GM19467 (cell line): ENCODE data around the gene SSU72.

Experiments
- ATAC-seq: cut with Tn5 transposase; IDR thresholded peaks from one replicate; pipeline ENCODE4 v1.9.1; 2021; ENCODE audit warnings: mild to moderate bottlenecking, moderate library complexity; ENCODE audit not compliant: unreplicated experiment

SSU72 gene

DNA sequence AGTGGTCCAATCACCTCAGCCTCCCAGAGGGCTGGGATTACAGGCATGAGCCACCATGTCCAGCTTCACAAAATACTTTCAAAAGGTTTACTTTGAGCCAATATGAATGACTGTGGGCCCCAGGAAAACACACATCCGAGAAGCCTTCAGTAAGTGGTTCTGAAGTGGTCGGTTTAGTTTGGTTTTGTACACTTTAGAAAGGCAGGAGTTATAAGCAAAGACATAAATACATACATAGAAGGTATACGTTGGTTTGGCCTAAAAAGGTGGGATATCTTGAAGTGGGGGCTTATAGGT lies 37.4 kb upstream of the SSU72 start:
- no peak for ATAC-seq

DNA sequence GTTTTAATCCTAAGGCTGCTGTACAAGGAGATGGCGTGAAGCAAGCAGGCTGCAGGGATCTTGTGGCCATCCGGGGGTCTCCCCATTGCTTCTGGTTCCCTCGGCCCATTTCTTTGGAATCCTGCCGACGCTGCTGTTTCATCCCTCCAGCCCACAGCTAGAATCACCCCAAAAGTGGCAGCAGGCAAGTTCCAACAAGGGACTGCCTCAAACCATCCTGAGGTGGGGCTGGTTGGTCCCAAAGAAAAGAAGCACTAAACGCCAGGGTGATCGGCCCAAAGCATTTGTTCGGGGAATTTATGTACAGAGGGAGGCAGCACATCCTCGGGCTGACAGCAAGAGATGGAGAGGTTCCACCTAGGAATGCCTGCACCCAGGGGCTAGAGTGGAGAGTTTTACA lies 36.1 kb upstream of the SSU72 start:
- no peak for ATAC-seq

DNA sequence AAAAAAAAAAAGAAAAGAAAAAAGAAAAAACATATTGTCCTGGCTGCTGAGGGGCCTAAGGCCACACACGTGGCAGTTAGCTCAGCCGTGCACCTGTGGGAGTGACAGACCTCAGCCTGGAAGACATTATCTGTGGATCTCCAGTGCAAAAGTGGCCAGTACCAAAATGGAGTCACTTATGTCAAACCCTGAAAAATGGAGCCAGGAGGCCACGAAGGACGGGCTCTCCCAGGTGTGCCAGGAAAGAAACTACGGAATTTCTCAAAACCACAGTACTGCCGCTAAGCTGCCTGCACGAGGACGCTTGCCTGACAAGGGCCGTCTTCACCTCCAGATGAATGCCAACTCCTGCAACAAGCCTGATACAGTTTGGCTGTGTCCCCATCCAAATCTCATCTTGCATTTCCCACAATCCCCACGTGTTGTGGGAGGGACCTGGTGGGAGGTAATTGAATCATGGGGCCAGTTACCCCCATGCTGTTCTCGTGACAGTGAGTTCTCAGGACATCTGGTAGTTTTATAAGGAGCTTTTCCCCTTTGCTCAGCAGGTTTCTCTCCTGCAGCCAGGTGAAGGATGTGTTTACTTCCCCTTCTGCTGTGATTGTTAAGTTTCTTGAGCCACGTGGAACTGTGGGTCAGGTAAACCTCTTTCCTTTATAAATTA lies 35.3 kb upstream of the SSU72 start:
- ATAC-seq: no peak

DNA sequence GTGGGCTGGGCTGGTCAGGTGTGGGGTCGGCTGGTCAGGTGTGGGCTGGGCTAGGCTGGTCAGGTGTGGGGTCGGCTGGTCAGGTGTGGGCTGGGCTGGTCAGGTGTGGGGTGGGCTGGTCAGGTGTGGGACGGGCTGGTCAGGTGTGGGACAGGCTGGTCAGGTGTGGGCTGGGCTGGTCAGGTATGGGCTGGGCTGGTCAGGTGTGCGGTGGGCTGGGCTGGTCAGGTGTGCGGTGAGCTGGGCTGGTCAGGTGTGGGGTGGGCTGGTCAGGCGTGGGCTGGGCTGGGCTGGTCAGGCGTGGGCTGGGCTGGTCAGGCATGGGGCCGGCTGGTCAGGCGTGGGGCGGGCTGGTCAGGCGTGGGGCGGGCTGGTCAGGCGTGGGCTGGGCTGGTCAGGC lies 31.6 kb upstream of the SSU72 start:
- no peak for ATAC-seq

DNA sequence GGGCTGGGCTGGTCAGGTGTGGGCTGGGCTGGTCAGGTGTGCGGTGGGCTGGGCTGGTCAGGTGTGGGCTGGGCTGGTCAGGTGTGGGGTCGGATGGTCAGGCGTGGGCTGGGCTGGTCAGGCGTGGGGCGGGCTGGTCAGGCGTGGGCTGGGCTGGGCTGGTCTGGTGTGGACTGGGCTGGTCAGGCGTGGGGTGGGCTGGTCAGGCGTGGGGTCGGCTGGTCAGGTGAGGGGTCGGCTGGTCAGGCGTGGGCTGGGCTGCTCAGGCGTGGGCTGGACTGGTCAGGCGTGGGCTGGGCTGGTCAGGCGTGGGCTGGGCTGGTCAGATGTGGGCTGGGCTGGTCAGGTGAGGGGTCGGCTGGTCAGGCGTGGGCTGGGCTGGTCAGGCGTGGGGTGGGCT lies 31.1 kb upstream of the SSU72 start:
- ATAC-seq: no peak

DNA sequence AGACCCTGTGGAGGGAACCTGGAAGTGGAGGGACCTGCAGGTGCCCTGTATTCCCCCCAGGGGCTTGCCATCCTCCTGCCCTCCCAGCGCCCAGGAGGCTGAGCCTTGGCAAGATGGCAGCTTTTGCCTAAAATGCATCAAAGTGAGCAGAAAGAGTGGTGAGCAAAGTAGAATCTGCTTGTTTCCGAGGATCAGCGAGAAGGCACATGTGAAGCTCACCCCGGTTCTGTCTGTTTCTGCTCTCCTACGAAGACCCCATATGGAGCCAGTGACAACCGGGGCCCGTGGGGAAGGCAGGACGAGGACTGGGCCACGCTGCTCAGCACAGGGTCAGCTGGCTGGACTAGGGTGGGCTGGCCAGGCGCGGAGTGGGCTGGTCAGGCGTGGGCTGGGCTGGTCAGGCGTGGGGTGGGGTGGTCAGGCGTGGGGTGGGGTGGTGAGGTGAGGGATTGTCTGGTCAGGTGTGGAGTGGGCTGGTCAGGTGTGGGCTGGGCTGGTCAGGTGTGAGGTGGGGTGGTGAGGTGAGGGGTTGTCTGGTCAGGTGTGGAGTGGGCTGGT lies 30.4 kb upstream of the SSU72 start:
- ATAC-seq: no peak

DNA sequence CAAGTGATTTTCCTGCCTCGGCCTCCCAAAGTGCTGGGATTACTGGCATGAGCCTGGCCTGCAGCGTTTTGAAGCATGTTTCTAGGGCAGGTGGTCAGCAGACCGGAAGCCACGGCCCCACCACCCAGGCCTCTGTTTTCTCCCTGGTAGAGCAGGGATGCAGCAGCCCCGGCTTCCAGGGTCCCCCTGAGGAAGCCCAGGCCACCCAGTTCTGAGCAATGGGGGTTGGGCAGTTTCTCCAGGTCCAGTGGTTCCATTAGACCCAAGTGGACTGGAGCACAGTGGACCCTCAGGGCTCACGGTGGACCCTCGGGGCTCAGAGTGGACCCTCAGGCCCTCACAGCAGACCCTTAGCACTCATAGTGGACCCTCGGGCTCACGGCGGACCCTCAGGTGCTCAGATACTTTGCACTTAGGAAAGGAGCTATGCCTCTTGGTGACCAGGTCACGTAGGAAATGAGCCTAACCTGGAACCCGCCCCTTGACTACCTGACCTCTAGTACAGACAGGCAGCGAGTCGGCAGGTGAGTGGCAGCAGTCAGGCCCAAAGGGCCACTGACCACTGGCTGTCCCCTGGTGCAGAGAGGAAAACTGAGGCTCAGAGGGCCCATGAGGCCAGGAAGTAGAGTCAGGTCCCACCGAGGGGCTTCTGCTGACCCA lies 29.8 kb upstream of the SSU72 start:
- ATAC-seq: no peak

DNA sequence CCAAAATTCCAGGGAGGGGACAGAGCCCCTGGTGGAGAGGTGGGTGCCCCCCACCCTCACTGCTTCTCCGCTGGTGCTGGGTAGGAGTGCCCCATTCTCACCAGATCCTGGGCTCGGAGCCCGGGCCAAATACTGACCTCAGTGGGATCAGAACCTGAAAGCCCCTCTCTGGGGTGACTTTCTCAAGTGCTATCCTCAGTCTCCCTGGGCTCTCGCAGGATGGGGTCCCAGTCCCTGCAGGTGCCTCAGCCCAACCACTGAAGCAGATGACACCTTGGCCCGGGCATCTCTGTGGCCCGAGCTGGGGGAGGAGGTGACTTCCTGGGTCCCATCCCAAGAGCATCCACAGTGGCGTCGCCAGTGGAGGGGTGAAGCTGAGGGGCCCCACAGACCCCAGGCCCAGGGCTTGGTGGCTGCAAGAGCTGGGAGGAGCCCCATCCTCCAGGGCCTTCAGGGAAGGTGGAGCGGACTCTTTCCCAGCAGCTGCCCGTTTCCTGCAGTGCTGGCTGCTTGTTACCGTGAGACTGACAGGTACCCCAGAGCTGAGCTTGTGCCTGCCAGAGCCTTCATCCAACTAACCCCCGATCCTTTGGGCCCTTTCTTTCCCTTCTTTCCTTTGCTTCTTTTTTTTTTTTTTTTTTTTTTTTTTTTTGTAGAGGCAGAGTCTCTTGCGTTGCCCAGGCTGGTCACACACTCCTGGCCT lies 29.2 kb upstream of the SSU72 start:
- no peak for ATAC-seq

DNA sequence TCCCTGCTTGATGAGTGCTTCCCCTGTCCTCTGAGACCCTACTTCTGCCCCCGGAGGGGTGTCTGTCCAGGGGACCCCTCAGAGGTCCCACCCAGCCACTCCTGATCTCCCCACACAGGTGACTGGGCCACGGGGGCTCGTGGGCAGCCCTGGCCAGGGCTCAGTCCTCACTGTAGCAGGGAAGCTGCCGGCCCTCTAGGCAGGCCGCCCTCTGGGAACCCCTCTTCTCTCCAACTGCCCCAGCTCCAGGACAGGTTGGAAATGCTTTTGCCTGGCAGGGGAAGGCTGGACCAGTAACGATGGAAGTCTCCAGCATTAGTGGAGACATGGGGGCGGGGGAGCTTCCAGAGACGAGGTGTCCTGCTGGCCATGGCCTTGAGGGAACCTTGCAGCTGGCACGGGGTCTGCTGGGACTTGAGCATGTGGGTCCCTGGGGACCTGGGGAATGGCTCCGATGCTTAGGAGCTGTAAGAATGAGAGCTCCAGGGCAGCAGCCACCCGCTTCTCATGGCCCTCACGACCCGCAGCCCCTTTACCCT lies 28.4 kb upstream of the SSU72 start:
- no peak for ATAC-seq

DNA sequence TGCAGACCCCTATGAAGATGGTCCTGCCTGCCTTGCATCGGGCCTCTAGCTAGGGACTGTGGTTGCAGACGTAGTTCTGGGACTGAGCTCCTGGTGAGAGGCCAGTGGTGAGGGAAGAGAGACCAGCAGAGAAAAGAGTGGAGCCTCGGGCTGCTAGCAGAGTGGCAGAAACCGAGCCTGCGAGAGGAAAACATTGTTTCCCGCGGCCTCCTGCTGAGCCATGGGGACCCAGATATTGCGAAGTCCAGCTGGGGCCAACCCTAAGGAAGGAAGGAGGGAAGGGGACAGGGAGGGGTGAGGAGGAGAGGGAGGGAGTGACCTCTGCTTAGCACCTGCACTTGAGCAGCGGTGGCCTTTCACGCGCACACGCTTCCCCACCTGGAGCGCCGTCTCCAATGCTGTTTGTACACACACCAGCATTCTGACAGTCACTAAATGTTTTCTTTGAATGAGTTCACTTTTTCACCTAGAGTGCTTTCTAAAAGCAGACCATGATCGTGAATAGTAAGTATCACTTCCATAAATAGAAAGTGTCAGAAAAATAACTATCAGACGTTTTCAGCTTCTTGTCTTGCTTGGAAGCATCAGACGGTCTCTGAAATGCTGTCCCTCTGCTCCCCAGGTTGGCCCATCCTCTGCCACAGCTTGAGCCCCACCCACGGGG lies 27.8 kb upstream of the SSU72 start:
- ATAC-seq: no peak

DNA sequence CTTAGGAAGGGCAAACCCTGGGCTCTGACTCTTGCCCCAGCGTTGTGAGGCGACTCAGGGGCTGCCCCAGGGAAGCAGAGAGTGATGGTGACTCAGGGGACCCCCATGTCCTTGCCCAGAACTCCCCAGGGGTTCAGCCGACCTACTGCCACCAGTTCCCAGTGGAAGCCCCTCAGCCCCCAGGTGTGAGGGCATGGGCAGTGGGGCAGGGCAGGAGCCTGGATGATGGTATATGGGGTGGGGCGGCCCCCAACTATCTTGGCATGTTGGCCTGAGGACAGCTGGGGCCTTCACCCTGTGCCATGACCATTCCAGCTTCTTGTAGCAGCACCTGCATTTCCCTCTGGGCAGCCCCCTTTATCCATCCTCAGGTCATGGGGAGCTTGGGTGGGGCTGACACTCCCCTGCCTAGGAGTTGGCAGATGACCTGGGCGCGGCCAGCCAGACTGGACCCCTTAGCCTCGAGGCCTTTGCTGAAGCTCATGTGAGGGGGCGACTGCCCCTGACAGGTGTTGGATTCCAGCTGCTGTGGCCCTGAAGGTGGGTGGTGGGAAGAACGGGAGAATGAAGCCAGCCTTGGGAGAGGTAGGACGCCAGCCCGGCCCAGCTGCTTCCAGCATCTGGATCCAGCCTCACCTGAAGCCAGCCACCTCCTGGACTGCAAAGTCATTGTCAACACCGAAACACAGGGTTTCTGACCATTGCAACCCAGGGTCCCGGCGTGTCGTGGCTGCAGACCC lies 27.1 kb upstream of the SSU72 start:
- no peak for ATAC-seq

DNA sequence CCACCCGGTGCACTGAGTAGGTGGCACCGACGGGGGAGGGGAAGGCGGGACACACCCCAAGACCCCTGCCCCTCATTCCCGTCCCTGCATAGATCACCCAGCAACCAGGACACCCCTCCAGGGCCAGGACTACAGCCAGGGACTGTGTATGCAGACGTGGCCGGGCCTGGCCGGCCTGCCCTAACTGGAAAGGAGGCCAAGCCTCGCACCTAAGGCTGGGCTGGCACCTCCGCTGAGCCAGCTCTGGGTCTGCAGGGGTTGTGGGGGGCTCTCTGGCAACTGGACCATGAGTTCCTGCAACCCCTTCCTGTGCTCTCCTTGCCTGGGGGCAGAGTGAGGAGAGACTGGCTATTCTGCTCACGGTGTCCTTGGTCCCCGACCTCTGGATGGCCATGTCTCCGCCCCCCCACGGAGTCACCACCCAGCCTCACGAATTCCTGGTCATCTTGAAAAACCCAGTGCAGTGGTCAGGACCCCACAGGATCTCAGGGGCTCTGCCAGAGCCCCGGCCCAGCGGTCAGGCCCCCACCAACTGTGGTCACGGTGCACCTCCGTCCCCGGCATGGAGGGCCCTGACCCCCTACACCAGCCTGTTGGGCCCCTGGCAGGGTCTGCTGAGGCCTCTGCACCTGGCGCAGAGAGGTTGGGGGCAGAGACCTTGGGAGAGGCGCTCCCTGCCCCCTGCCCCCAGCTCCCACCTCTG lies 26.3 kb upstream of the SSU72 start:
- no peak for ATAC-seq

DNA sequence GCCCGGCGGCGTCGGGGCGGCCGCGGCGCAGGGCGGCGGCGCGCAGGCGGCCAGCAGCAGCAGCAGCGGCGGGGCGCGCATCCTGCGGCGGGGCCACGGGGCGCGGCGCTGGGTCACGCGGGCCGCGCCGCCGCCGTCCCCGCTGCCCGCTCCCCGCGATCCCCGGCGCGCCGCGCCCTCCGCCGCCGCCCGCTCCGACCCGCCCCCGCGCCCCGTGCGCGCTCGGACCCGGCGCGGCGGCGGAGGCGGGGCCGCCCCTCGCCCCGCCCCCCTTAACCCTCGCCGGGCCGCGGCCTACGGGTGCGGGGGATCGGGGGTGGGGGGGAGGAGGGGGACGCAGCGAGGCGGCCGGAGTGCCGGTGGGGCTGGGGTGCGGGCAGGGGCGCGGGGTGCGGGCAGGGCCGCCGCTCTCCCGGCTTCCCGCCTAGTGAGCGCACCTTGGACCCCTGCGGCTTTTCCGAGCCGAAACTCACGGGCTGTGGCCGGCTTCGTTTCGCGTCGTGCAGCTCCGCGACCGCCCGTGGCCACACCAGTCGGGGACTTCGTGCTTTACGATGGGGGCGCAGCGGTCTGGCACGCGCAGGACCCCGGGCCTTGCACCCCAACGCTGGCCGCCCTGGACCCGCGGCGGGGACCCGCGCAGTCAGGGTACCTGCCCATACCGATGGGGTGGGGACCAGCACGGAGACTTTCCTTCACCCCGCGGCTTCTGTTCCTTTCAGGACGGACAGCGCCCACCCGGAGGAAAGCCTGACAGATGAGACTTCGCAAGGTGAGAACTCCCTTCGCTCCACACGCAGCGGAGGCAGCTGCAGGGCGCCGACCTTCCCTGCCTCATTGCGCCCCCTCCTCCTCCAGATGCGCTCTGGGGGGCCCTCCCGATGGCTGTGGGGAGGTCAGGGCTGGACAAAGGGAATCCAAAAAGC lies 25.5 kb upstream of the SSU72 start, which contains the start of gene FNDC10:
TSS of gene FNDC10 (minus strand) at position 201 of the 926 bp plus-strand sequence. CDS start at position 81, 120 bp downstream.
- no peak for ATAC-seq

DNA sequence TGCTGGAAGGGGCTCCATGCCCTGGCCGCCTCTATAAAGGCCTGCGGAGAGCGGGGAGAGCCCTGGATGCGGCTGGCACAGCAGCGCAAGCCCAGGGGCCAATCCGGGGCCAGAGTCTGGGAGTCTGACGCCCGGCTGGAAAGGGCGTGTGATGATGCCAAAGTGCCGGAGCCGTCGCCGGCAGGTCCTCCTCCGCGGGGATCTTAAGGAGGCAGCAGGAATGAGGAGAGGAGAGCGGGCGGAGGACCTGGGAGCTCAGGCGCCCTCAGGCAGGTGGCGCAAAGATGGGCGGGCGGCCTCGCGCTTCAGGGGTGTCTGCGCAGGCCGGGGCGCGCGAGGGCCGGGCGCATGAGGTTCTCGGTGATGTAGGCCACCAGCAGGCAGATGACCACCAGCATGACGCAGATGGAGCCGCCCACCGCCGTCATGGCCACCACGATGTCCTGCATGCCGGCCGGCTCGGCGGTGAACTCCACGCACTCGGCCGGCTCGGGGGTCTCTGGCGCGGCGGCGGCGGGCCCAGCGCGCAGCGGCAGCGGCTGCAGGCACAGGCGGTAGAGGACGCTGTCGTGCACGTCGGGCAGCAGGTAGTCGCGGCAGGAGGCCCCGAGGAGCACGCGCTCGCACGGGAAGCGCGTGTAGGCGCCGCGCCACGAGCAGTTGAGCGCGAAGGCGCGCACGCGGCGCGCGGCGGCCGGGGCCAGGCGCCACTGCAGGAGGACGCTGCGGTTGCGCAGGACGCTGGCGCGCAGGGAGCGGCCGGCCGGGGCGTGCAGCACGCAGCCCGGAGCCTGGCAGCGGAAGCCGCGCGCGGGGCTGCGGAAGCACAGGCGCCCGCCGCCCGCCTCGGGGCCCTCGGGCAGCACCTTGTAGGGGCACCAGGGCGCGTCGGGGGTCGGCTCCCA lies 24.6 kb upstream of the SSU72 start:
- ATAC-seq: no peak

DNA sequence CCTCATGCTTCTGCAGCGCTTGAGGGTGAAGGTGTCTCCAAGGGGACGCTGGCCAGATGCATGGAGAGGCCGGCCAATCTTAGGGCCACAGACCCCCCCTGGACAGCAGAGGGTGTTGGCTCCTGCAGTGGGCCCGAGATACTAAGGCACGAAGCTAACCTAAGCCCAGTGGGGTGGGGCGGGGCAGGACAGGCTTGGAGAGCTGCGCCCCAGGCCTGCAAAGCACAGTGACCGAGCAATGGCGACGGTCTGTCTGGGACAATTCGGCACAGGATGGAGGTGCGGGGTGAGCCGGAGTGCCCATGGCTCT lies 24.0 kb upstream of the SSU72 start:
- ATAC-seq: no peak

DNA sequence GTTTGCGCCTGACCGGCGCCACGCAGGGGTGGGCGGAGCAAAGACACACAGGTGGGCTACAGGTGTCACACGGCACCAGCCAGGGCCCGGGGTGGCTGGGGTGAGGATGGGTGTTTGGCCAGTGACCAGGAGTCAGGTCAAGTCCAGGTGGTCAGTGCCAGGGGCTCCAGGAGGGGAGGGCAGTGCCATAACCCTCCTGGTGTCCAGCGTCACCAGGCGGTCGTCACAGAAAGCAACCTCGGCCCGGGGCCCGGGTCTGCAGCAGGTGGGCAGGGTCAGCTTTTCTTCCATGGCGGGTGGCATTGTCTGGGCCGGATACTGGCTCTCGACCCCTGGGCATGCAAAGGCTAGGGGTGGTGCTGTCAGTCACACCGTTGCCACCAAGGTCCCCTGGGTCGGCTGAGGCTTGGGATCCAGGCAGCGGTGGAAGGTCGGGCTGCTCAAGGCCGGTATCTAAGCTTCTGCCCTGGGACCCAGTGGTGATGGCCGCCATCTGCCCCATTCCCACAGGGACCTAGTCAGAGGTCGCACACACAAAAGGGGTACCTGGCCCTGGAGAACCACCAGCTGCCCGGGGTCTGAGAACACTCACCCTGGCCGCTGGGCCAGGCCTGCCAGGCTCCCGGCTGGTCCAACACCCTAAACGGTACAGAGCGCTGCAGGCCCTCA lies 23.5 kb upstream of the SSU72 start:
- no peak for ATAC-seq

DNA sequence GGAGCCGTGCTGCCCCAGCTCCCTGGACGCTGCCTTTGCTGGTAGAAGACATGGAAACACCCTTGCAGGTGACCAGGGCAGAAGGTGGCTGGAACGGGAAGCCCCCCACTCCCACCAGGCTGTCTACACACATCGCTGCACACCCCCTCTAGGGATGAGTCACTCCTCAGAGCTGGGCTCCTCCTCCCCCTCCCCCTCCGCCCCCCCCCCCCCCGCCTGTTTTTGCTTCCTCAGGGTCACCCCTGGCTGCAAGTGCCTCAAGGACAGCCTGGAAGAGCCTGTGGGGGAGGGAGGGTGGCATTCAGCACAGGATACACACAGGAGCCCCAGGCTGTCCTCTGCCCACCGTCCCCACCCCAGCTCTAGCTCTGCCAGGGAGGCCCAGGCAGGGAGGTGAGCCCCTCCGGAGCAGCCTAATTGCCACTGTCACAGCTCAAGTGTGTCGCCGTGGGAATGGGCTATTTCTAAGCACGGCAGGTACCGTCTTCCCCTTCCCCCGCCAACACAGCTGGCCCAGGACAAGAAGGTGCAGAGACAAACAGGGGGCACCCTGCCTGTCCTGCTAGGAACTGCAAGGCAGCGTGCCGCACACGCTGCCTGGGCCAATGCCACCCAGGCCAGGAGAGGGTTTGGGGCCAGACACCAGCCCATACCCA lies 22.7 kb upstream of the SSU72 start:
- no peak for ATAC-seq
